ENCODE data around the gene INS. TPM values are rescaled to one million over a fixed set of nuclear protein-coding genes. Genes with fewer than 3 reads are reported as not detected.

The INS gene
- not detected for total RNA-seq
- not detected for polyA plus RNA-seq (ENCODE audit: insufficient read depth in 1 of 8, insufficient read length in 8 of 8, low replicate concordance in 1 of 8)
- long read RNA-seq, donor 1, result 0 reads
- long read RNA-seq, donor 2, result 0 reads
- long read RNA-seq, donor 3, result 0 reads
- long read RNA-seq, donor 4, result 0 reads
- long read RNA-seq, donor 5, result 0 reads
- long read RNA-seq, donor 6, result 0 reads
- long read RNA-seq, donor 7, result 0 reads
- long read RNA-seq, donor 8, result 0 reads
- long read RNA-seq, donor 9, result 0 reads
- long read RNA-seq, donor 10, result 0 reads
- long read RNA-seq, donor 11, result 0 reads

GRCh38 chr11:2160736-2161259, at the start of gene INS:
TSS of gene INS (minus strand) at chr11:2161209. CDS start at chr11:2160971, 238 bp downstream.
- no peaks in the 10 kb centered on the region for H3K9me3 ChIP-seq (replicated peaks; ENCODE audit: control insufficient read depth, low read depth, low read length)
- H3K27ac ChIP-seq (ENCODE audit: low read length), result no peak within 1 kb of the TSS
- H3K27me3 ChIP-seq (ENCODE audit: control insufficient read depth, insufficient read depth, low read length), result peaks cover 4% of the 10 kb centered on the region
- H3K36me3 ChIP-seq (ENCODE audit: control insufficient read depth, insufficient read depth, low read length), result no peaks in the 10 kb centered on the region
- 72% methylated on average over 11 of the region's 13 CpGs for WGBS (ENCODE audit: insufficient coverage)
- DNase-seq, result no peak
- H3K4me1 ChIP-seq (ENCODE audit: control insufficient read depth, insufficient read depth, low read length), result peaks cover 41% of the 10 kb centered on the region
- H3K4me3 ChIP-seq (ENCODE audit: low read length), result no peak within 1 kb of the TSS

GRCh38 chr11:2210366-2211112, 49.5 kb upstream of the INS start:
- H3K36me3 ChIP-seq (ENCODE audit: control insufficient read depth, insufficient read depth, low read length), result no peaks in the 10 kb centered on the region
- H3K27ac ChIP-seq (ENCODE audit: low read length), result no peak overlapping the region
- WGBS (ENCODE audit: insufficient coverage), result 81% methylated on average over 15 of the region's 16 CpGs
- H3K9me3 ChIP-seq (replicated peaks; ENCODE audit: control insufficient read depth, low read depth, low read length), result no peaks in the 10 kb centered on the region
- H3K4me1 ChIP-seq (ENCODE audit: control insufficient read depth, insufficient read depth, low read length), result peaks cover 35% of the 10 kb centered on the region
- H3K27me3 ChIP-seq (ENCODE audit: control insufficient read depth, insufficient read depth, low read length), result peaks cover 7% of the 10 kb centered on the region
- no peak for DNase-seq
- H3K4me3 ChIP-seq (ENCODE audit: low read length), result no peak overlapping the region

- Histone ChIP-seq H3K27me3 (ENCODE audit: control insufficient read depth, insufficient read depth, low read length) (peaks cover 7% of the 10 kb centered on the region), H3K4me3 (ENCODE audit: low read length) (no peak overlapping the region), H3K36me3 (ENCODE audit: control insufficient read depth, insufficient read depth, low read length) (no peaks in the 10 kb centered on the region), H3K9me3 (replicated peaks; ENCODE audit: control insufficient read depth, low read depth, low read length) (no peaks in the 10 kb centered on the region), H3K4me1 (ENCODE audit: control insufficient read depth, insufficient read depth, low read length) (peaks cover 35% of the 10 kb centered on the region), H3K27ac (ENCODE audit: low read length) (no peak overlapping the region)
- no peak for DNase-seq
- WGBS (ENCODE audit: insufficient coverage), result 79% methylated on average over 10 of the region's 12 CpGs
These were observed 48.9 kb upstream of the INS start for GRCh38 chr11:2209900-2210321.

GRCh38 chr11:2209370-2209801, 48.4 kb upstream of the INS start:
- peaks cover 7% of the 10 kb centered on the region for H3K27me3 ChIP-seq (ENCODE audit: control insufficient read depth, insufficient read depth, low read length)
- H3K27ac ChIP-seq (ENCODE audit: low read length), result no peak overlapping the region
- 83% methylated on average over 8 of the region's 11 CpGs for WGBS (ENCODE audit: insufficient coverage)
- no peaks in the 10 kb centered on the region for H3K36me3 ChIP-seq (ENCODE audit: control insufficient read depth, insufficient read depth, low read length)
- H3K9me3 ChIP-seq (replicated peaks; ENCODE audit: control insufficient read depth, low read depth, low read length), result no peaks in the 10 kb centered on the region
- H3K4me3 ChIP-seq (ENCODE audit: low read length), result no peak overlapping the region
- DNase-seq, result no peak
- H3K4me1 ChIP-seq (ENCODE audit: control insufficient read depth, insufficient read depth, low read length), result peaks cover 32% of the 10 kb centered on the region

GRCh38 chr11:2208691-2209369, 47.8 kb upstream of the INS start:
- Histone ChIP-seq H3K4me1 (ENCODE audit: control insufficient read depth, insufficient read depth, low read length) (peaks cover 26% of the 10 kb centered on the region), H3K27ac (ENCODE audit: low read length) (no peak overlapping the region), H3K9me3 (replicated peaks; ENCODE audit: control insufficient read depth, low read depth, low read length) (no peaks in the 10 kb centered on the region), H3K4me3 (ENCODE audit: low read length) (no peak overlapping the region), H3K36me3 (ENCODE audit: control insufficient read depth, insufficient read depth, low read length) (no peaks in the 10 kb centered on the region), H3K27me3 (ENCODE audit: control insufficient read depth, insufficient read depth, low read length) (peaks cover 4% of the 10 kb centered on the region)
- 81% methylated on average over 24 of the region's 24 CpGs for WGBS (ENCODE audit: insufficient coverage)
- no peak for DNase-seq

GRCh38 chr11:2207773-2208621, 47.0 kb upstream of the INS start:
- DNase-seq, result no peak
- Histone ChIP-seq H3K27ac (ENCODE audit: low read length) (no peak overlapping the region), H3K4me1 (ENCODE audit: control insufficient read depth, insufficient read depth, low read length) (peaks cover 20% of the 10 kb centered on the region), H3K27me3 (ENCODE audit: control insufficient read depth, insufficient read depth, low read length) (peaks cover 5% of the 10 kb centered on the region), H3K36me3 (ENCODE audit: control insufficient read depth, insufficient read depth, low read length) (no peaks in the 10 kb centered on the region), H3K9me3 (replicated peaks; ENCODE audit: control insufficient read depth, low read depth, low read length) (no peaks in the 10 kb centered on the region), H3K4me3 (ENCODE audit: low read length) (no peak overlapping the region)
- WGBS (ENCODE audit: insufficient coverage), result 68% methylated on average over 24 of the region's 24 CpGs

GRCh38 chr11:2207212-2207611, 46.2 kb upstream of the INS start:
- Histone ChIP-seq H3K36me3 (ENCODE audit: control insufficient read depth, insufficient read depth, low read length) (no peaks in the 10 kb centered on the region), H3K4me3 (ENCODE audit: low read length) (no peak overlapping the region), H3K27me3 (ENCODE audit: control insufficient read depth, insufficient read depth, low read length) (peaks cover 6% of the 10 kb centered on the region), H3K9me3 (replicated peaks; ENCODE audit: control insufficient read depth, low read depth, low read length) (no peaks in the 10 kb centered on the region), H3K4me1 (ENCODE audit: control insufficient read depth, insufficient read depth, low read length) (peaks cover 14% of the 10 kb centered on the region), H3K27ac (ENCODE audit: low read length) (no peak overlapping the region)
- 79% methylated on average over 9 of the region's 11 CpGs for WGBS (ENCODE audit: insufficient coverage)
- DNase-seq, result no peak

GRCh38 chr11:2205981-2206690, 45.1 kb upstream of the INS start:
- 43% methylated on average over 1 of the region's 12 CpGs for WGBS (ENCODE audit: insufficient coverage)
- Histone ChIP-seq H3K4me3 (ENCODE audit: low read length) (no peak overlapping the region), H3K27ac (ENCODE audit: low read length) (no peak overlapping the region), H3K4me1 (ENCODE audit: control insufficient read depth, insufficient read depth, low read length) (peaks cover 8% of the 10 kb centered on the region), H3K27me3 (ENCODE audit: control insufficient read depth, insufficient read depth, low read length) (peaks cover 6% of the 10 kb centered on the region), H3K36me3 (ENCODE audit: control insufficient read depth, insufficient read depth, low read length) (no peaks in the 10 kb centered on the region), H3K9me3 (replicated peaks; ENCODE audit: control insufficient read depth, low read depth, low read length) (no peaks in the 10 kb centered on the region)
- DNase-seq, result no peak

- Histone ChIP-seq H3K27ac (ENCODE audit: low read length) (no peak overlapping the region), H3K4me1 (ENCODE audit: control insufficient read depth, insufficient read depth, low read length) (no peaks in the 10 kb centered on the region), H3K36me3 (ENCODE audit: control insufficient read depth, insufficient read depth, low read length) (no peaks in the 10 kb centered on the region), H3K4me3 (ENCODE audit: low read length) (no peak overlapping the region), H3K27me3 (ENCODE audit: control insufficient read depth, insufficient read depth, low read length) (peaks cover 6% of the 10 kb centered on the region), H3K9me3 (replicated peaks; ENCODE audit: control insufficient read depth, low read depth, low read length) (no peaks in the 10 kb centered on the region)
- 71% methylated on average over 1 of the region's 1 CpG for WGBS (ENCODE audit: insufficient coverage)
- no peak for DNase-seq
These were observed 44.3 kb upstream of the INS start for GRCh38 chr11:2205214-2205720.

Data from muscle of leg (tissue), 16 donors.